ENCODE data around the gene BMP2K.

- no peak for TF ChIP-seq CTCF (IDR thresholded peaks at IDR 0.05; ENCODE audit: low read depth, low read length)
- no peak for TF ChIP-seq POLR2A (IDR thresholded peaks at IDR 0.05; ENCODE audit: extremely low read depth, insufficient read length)
- no peak for TF ChIP-seq MAX (IDR thresholded peaks at IDR 0.05; ENCODE audit: low read depth, low read length)
These were observed 41.5 kb upstream of the BMP2K start for GRCh38 chr4:78734441-78735162.
